Measurements from ENCODE around the gene FRK.
A peak's percentile ranks its signal among the peaks of the same experiment; 100 is the strongest.

The FRK gene

DNA sequence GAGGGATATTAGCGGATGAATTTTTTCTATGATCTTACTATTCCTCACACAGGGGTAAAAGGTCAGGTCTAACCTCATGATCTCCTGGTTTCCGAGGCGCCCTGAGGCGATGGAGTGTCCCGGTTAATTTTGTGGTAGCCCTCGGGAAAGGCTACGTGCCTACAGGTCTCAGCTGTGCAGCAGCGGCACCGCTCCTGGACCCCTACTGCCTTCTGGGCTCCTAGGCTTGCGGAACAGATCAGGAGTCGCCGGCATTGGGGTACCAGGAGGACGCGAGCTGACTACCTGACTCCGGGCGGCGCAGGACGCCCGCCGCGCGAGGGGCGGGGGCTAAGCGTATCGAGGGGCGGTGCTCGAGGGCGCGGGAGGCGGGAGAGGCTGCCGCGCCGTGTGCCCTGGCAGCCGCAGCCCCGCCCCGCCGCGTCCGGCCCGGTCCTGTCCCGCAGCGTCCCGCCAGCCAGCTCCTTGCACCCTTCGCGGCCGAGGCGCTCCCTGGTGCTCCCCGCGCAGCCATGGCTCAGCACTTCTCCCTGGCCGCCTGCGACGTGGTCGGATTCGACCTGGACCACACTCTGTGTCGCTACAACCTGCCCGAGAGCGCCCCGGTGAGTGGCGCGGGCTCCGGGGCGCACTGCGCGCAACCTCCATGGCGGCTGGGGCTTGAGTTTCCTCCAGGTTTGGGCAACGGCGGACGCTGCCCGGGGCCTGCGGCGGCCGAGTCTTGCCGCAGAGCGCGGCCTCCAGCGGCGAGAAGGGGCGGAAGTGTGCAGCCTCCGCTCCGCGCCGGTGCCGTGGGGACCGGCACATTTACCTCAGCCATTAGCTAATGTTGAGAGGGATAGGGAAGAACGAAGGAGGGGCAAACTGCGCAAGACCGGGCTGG, 40.0 kb upstream of the FRK start, which contains the start of gene NT5DC1 (continued):
- TF ChIP-seq ZNF148 (tag by site-specific recombination; IDR thresholded peaks at IDR 0.05; ENCODE audit: borderline replicate concordance) (no peak), GLIS1 (tag by site-specific recombination; IDR thresholded peaks at IDR 0.05) (peak; percentile 86), ZNF146 (tag by site-specific recombination; IDR thresholded peaks at IDR 0.05) (peak; percentile 51; the same call in 1 of the 2 replicates), ZNF10 (tag by site-specific recombination; IDR thresholded peaks at IDR 0.05) (0 out of 2 replicates have a peak, but pooled peaks have one; percentile 7), ZNF404 (tag by site-specific recombination; IDR thresholded peaks at IDR 0.05) (no peak), ZNF416 (tag by site-specific recombination; IDR thresholded peaks at IDR 0.05) (no peak), SP3 (tag by site-specific recombination; IDR thresholded peaks at IDR 0.05) (peak; percentile 60), ZSCAN23 (tag by site-specific recombination; IDR thresholded peaks at IDR 0.05) (no peak), ZBTB7A (tag by site-specific recombination; IDR thresholded peaks at IDR 0.05; ENCODE audit: low read depth) (no peak), MZF1 (tag by site-specific recombination; IDR thresholded peaks at IDR 0.05; ENCODE audit: borderline replicate concordance) (no peak; the same call in 1 of the 2 replicates), ZNF248 (tag by site-specific recombination; IDR thresholded peaks at IDR 0.05) (no peak), ZNF133 (tag by site-specific recombination; IDR thresholded peaks at IDR 0.05) (no peak), ZNF843 (tag by site-specific recombination; IDR thresholded peaks at IDR 0.05) (peak; percentile 69), TSHZ1 (tag by site-specific recombination; IDR thresholded peaks at IDR 0.05; ENCODE audit: borderline replicate concordance) (no peak), SP7 (tag by site-specific recombination; IDR thresholded peaks at IDR 0.05) (peak; percentile 84), WT1 (tag by site-specific recombination; IDR thresholded peaks at IDR 0.05) (no peak; the same call in 1 of the 2 replicates), ZSCAN18 (tag by site-specific recombination; IDR thresholded peaks at IDR 0.05) (no peak), ZNF112 (tag by site-specific recombination; IDR thresholded peaks at IDR 0.05) (no peak), ZNF311 (tag by site-specific recombination; IDR thresholded peaks at IDR 0.05; ENCODE audit: borderline replicate concordance) (no peak), ZNF707 (tag by site-specific recombination; IDR thresholded peaks at IDR 0.05) (no peak)
- TF ChIP-seq, protein P1, sequence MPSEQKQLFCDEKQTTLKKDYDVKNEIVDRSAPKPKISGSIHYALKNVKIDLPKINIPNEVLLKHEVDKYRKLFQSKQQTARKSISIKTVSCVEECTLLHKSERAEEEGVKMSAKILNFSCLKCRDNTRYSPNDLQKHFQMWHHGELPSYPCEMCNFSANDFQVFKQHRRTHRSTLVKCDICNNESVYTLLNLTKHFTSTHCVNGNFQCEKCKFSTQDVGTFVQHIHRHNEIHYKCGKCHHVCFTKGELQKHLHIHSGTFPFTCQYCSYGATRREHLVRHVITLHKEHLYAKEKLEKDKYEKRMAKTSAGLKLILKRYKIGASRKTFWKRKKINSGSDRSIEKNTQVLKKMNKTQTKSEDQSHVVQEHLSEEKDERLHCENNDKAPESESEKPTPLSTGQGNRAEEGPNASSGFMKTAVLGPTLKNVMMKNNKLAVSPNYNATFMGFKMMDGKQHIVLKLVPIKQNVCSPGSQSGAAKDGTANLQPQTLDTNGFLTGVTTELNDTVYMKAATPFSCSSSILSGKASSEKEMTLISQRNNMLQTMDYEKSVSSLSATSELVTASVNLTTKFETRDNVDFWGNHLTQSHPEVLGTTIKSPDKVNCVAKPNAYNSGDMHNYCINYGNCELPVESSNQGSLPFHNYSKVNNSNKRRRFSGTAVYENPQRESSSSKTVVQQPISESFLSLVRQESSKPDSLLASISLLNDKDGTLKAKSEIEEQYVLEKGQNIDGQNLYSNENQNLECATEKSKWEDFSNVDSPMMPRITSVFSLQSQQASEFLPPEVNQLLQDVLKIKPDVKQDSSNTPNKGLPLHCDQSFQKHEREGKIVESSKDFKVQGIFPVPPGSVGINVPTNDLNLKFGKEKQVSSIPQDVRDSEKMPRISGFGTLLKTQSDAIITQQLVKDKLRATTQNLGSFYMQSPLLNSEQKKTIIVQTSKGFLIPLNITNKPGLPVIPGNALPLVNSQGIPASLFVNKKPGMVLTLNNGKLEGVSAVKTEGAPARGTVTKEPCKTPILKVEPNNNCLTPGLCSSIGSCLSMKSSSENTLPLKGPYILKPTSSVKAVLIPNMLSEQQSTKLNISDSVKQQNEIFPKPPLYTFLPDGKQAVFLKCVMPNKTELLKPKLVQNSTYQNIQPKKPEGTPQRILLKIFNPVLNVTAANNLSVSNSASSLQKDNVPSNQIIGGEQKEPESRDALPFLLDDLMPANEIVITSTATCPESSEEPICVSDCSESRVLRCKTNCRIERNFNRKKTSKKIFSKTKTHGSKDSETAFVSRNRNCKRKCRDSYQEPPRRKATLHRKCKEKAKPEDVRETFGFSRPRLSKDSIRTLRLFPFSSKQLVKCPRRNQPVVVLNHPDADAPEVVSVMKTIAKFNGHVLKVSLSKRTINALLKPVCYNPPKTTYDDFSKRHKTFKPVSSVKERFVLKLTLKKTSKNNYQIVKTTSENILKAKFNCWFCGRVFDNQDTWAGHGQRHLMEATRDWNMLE (tag by site-specific recombination; conservative IDR thresholded peaks at IDR 0.05; ENCODE audit: low read depth) = no peak
- TF ChIP-seq, protein P2, sequence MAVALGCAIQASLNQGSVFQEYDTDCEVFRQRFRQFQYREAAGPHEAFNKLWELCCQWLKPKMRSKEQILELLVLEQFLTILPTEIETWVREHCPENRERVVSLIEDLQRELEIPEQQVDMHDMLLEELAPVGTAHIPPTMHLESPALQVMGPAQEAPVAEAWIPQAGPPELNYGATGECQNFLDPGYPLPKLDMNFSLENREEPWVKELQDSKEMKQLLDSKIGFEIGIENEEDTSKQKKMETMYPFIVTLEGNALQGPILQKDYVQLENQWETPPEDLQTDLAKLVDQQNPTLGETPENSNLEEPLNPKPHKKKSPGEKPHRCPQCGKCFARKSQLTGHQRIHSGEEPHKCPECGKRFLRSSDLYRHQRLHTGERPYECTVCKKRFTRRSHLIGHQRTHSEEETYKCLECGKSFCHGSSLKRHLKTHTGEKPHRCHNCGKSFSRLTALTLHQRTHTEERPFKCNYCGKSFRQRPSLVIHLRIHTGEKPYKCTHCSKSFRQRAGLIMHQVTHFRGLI (tag by site-specific recombination; IDR thresholded peaks at IDR 0.05) = peak; percentile 75
- TF ChIP-seq, protein P3, sequence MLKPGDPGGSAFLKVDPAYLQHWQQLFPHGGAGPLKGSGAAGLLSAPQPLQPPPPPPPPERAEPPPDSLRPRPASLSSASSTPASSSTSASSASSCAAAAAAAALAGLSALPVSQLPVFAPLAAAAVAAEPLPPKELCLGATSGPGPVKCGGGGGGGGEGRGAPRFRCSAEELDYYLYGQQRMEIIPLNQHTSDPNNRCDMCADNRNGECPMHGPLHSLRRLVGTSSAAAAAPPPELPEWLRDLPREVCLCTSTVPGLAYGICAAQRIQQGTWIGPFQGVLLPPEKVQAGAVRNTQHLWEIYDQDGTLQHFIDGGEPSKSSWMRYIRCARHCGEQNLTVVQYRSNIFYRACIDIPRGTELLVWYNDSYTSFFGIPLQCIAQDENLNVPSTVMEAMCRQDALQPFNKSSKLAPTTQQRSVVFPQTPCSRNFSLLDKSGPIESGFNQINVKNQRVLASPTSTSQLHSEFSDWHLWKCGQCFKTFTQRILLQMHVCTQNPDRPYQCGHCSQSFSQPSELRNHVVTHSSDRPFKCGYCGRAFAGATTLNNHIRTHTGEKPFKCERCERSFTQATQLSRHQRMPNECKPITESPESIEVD (tag by site-specific recombination; IDR thresholded peaks at IDR 0.05) = no peak

All from HEK293 (cell line).